Activated naive CD4-positive, alpha-beta T cell treated with Interleukin-2 at 50 U/mL for 16 hours (primary cell): ENCODE results near the gene GXYLT2.

Experiments
- DNase-seq: peaks from one replicate; pipeline ENCODE4 v3.0.0-alpha.2; 2020

The GXYLT2 gene, protein sequence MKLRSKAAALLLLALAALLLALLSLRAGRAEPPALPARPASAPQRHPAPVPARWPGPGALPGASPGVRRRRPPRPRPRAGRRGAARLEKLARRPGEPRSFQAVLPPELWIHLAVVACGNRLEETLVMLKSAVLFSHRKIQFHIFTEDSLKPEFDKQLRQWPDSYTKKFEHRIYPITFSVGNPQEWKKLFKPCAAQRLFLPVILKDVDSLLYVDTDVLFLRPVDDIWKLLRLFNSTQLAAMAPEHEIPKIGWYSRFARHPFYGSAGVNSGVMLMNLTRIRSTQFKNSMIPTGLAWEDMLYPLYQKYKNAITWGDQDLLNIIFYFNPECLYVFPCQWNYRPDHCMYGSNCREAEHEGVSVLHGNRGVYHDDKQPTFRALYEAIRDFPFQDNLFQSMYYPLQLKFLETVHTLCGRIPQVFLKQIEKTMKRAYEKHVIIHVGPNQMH

DNA sequence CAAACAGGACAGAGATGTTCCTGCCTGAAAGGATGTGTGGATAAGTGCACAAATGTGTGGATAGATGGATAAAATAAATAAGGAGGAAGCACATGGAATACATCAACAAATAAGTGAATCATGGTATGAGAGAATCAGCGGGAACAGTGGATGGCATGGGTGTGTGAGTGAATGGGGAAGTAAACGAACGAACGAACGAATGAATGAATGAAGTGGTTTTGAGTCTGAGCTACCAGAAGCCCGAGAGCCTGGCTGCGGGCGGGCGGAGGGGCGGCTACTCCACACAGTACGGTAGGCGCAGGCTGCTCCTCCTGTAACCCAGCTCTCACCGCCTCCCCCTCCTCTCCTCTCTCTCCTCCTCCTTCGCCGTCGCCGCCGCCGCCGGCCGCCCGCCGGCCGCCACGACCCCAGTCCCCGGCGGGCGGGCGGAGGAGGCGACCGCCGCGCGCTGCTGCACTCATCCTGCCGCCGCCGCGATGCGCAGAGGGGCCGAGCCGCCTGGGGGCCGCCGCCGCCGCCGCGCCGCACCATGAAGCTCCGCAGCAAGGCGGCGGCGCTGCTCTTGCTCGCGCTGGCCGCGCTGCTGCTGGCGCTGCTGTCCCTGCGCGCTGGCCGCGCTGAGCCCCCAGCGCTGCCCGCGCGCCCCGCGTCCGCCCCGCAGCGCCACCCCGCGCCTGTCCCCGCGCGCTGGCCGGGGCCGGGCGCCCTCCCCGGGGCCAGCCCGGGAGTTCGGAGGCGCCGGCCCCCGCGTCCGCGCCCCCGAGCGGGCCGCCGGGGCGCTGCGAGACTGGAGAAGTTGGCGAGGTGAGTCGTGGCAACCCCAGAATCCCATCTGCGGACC, at the start of gene GXYLT2:
Gene GXYLT2 (plus strand): TSS at position 342 of the 841 bp plus-strand sequence. CDS start 188 bp downstream, at position 530.
- peak; percentile 15 for DNase-seq

DNA sequence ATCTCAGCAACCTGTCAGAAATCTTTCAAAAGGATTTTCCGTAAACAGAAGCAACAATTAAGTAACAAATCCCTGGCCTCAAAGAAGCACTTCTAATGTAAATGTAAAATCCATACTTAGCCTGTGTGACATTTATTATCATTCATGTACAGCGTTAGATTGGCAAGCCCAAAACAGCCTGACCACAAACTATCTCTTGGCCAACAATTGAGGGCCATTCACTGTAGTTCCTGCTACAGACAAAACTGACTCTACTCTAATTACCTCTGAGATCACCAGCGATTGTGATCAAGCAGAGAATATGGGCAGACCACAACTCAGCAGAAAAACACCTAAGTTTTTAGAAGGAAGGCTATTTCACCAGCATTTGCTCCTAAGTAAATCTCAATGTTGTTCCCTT, 48.8 kb upstream of the GXYLT2 start:
- DNase-seq: no peak

DNA sequence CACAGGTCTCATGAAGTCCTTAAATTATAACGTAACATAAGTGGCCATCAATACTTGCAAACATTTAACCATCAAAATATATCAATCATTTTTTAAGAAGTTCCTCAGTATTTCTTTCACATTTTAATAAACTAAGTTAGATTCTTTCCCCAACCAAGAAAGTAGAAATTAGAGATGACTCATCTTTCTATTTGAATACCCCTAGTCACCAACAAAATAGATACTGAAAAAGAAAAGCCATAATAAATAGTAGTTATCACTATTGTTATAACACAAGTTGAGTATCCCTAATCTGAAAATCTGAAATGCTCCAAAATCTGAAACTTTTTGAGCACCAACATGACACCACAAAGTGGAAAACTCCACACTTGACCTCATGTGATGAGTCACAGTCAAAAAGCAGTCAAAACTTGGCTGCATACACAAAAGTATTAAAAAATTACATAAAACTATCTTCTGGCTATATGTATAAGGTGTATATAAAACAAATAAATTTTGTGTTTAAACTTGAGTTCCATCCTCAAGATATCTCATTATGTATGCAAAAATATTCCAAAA, 43.3 kb upstream of the GXYLT2 start:
- peak; percentile 7 for DNase-seq

DNA sequence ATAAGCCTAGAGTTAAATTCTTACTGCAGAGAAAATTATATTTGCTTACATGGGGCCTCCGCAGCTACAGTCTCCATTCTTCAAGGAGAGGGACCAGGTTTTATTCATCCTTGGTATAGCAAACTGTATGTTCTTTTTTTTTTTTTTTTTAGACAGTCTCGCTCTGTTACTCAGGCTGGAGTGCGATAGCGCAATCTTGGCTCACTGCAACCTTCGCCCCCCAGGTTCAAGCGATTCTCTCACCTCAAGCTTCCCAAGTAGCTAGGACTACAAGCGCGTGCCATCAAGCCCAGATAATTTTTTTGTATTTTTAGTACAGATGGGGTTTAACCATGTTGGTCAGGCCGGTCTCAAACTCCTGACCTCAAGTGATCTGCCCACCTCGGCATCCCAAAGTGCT, 41.7 kb upstream of the GXYLT2 start:
- no peak for DNase-seq

DNA sequence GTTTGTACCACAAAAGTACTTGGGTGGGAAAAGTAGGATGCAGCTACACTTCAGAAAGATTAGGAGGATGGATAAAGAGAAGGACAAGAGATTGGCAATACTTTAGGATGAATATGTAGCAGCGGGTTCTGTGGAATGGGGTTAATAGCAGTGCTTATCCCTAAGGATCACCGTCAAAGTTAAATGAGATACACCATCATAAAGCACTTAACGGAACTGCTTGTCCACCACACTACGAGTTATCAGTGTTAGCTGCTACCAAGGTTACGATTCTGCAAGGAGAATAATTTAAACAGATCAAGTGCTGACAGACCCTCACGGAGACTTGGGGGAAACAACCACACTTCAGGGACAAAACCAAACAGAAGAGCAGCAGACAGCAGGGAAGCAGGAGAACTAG, 40.6 kb upstream of the GXYLT2 start:
- no peak for DNase-seq

DNA sequence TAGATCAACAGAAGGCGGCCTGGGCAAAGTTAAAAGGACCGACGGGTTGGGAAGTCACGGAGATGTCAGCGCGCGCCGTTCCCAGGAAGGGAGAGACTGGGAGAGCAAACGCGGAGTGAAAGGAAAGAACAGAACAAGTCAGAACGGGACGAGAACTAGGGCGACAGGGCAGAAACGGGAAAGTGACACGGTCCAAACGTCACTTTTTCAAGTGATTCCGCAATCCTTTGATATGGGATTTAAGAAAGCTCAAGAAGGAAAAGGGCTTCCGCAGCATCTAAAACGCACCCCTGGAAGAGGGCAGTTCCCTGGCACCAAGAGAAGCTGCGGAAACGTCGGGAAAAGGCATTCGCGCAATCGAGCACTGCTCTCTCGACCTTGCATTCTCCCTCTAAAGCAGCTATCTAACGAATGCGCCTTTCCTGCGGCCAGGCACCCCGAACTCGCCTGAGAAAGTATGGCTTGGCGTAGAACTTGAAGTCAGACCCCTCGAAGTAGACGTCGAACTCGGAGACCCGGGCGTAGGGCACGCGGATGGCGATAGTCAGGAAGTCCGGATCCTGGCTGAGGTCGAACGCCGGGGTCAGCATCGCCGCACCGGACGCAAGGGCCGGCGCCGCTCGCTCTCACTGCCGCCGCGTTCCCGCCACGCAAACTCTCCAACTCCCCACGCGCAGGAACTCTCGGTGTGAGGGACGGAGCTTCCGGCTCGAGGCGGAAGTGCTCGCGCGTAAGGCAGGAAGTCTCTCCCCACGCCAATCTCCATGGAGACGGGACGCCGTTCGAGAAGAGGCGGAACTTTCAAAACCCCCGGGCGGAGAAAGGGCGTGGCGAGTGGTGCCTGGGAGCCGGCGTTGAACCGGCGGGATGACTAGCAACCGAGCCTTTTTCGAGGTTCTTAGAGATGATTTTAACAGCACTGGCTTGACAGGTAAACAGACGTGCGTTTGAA, 39.8 kb upstream of the GXYLT2 start, which contains the start of gene SHQ1:
Gene SHQ1 (minus strand): TSS at position 695 of the 952 bp plus-strand sequence. CDS start 105 bp downstream, at position 590.
- peak; percentile 96 for DNase-seq

DNA sequence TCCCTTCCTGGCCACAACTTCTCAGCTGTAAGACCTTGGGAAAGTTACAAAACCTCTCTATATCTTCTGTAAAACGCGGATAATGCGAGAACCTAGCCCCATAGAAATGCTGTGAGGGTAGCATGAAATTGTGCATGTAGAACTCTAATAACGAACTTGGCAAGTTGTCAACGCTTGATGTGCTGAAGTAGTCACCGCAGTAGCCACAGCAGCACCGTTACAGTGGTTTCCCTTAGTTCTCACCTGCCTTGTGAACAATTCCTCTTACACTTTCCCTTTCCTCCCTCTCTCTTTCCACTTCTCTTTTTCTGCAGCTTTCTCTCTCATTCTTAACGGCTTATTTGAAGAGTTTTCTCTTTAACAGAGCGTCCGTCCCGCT, 39.2 kb upstream of the GXYLT2 start:
- peak; percentile 32 for DNase-seq

DNA sequence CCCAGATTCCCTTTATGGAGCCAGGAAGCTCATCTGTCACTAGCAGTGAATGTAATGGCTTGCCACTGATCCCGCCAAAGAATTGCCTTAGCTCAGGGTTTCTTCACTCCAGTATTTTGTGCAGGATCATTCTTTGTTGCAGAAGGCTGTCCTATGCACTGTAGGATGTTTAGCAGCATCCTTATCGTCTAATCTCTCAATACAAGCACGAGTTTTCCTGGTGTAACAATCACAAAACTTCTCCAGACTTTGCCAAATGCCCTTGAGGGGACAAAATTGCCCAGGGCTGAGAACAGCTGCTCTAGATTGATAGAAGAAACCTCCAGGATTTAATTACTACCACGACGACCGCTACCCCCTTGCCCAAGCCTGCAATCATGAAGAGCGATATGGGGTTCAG, 32.8 kb upstream of the GXYLT2 start:
- no peak for DNase-seq

DNA sequence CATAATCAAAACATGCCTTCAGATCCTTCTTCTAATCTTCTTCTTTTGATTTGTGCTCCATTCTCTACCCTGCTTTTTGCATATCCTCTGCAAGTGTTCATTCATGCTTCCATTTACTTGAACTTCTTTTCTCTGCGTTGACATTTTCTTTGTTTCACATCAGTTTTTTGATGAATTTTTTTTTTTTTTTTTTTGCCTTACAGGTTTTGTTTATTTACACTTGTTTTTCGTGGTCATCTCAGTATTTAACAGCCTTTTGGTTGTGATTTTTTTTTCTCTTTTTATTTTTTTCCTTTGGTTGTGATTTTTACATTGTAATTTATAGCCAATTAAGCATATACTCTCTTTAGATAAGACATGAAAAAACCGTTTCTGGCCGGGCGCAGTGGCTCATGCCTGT, 27.8 kb upstream of the GXYLT2 start:
- no peak for DNase-seq

DNA sequence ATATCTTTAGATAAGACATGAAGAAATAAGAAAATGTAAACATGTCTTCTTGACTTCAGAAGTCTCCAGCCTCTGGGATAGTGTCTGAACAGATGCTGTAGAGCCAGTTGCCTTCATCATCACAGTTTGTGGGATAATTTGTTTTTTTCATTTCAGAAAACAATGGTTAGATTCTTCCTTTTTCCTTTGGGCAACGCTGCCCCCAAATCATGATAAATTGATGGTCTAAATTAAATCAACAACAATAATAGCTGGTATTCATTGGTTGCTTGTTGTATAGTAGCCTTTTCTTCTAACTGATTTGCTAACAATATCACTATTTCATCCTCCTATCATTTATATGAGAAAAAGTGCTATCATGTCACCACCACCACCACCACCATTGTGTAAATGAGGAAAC, 27.0 kb upstream of the GXYLT2 start:
- DNase-seq: no peak

DNA sequence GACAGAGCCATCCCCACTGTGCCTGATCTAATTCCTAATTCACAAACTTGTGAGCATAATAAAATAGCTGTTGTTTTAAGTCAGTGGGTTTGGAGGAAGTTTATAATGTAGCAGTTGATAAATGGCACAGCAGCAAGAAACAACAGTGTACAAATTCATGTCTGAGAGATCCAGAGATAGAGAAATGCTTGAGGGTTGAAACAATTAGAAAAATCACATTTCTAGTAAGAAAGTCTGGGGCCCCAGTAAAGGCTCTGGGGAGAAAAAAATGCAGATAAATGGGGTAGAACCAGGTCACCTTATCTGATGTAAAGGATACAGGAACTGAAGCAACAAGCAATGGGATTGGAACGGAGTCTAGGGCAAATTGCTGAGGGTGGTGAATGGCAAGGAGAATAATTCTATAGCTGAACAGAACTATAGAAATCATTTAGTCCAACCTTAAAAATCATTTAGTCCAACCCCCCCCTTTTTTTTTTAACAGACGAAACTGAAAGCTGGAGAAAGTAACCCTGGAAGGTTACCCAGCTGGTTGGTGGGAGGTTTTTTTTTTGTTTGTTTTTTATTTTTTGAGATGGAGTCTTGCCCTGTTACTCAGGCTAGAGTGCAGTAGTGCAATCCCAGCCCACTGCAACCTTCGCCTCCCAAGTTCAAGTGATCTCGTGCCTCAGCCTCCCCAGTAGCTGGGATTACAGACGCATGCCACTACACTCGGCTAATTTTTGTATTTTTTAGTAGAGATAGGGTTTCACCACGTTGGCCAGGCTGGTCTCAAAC, 25.3 kb upstream of the GXYLT2 start:
- DNase-seq: no peak

DNA sequence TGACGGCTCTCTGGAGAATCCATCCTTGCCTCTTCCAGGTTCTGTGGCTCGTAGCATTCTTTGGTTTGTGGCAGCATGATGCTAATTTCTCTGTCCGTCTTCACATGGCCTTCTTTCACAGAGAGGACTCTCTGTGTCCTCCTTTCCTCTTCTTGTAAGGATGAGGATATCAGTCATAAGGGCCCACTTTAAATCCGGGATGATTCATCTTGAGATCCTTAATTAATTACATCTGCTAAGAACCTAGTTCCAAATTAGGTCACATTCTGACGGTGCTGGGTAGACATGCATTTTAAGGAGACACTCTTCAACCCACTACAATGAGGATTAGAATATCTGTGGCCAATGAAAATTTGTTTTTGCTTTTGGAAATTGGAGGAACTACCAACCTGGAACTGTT, 15.7 kb upstream of the GXYLT2 start:
- no peak for DNase-seq

DNA sequence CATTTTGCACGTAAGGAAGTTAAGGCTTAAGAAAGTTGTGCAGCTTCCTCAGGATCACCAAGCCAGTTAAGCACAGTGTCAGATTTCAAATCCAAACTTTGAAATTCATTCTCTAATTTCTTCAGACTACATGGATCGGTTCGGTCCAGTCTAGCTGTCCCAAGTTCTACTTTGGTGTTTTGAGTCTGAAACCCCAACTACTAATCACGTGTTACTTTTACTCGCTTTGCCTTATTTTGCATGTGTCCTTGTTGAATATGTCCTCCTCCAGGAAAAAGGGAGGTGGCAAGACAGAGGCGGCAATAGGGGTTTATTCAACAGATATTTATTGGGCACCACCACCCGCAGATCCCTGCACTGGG, 522 bp upstream of the GXYLT2 start:
- DNase-seq: no peak

DNA sequence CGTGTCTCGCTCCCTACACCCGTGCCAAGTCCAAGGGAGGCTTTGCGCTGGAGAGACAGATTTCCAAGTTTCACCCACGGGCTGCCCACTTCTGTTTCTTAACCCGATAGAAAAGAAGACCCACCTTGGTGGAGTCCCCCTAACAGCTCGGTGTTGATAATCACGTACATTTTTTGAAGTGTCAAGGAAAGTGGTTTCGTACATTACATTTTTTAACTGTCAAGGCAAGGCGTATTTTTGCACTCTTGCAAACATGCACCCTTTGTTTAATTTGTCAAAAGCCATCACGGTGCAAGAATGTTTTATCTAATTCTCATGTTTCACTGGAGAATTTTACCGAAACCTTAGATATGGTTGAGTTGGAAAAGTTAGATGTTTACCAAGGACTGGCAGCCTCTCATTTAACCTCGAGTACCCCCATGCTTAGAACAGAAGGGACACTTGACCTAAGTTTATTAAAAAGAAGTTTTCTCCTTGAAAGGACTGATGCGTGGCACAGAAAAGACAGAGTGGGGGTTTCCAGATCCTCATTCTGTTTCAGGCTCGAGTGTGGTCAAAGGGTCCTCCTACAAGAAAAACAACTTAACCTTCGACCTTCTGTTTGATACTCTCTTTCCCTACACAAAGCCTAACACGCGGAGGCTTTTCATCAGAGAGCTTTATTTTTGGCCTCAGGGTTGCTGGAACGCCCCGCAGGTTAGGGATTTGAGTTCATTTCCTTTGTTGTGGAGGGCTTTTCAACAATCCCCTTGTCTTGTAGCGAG, 882 bp downstream of the GXYLT2 start:
- no peak for DNase-seq

DNA sequence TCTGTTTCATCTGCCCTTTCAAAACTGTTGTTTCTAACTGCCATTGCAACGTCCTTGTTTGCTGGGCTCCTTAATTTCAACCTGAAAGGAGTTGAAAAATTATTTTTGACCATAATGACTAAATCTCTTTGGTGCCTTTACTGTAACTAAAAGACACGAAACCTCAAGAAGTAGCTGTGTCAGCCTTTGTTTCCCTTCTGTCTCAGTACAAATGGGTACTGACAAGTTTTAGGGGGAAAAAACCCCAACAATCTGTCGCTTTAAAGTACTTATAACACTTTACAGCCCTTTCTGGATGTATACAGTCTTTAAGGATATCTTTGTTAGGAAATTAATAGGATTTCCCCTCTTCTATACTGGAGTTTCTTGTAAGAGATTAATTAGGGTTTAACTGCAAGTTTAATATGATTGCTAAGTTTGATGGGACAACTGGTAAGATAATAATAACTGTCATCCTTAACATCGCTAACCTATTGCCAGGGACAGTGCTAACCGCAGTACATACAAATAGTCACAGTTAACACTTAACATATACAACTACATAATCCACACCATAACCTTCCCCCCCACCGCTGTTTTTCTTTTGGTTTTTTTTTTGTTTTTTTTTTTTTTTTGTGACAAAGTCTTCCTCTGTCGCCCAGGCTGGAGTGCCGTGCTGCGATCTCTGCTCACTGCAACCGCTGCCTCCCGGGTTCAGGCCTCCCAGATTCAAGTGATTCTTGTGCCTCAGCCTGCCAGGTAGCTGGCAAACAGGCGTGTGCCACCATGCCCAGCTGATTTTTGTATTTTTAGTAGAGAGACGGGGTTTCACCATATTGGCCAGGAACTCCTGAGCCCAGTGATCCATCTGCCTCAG, 1.7 kb downstream of the GXYLT2 start:
- no peak for DNase-seq

DNA sequence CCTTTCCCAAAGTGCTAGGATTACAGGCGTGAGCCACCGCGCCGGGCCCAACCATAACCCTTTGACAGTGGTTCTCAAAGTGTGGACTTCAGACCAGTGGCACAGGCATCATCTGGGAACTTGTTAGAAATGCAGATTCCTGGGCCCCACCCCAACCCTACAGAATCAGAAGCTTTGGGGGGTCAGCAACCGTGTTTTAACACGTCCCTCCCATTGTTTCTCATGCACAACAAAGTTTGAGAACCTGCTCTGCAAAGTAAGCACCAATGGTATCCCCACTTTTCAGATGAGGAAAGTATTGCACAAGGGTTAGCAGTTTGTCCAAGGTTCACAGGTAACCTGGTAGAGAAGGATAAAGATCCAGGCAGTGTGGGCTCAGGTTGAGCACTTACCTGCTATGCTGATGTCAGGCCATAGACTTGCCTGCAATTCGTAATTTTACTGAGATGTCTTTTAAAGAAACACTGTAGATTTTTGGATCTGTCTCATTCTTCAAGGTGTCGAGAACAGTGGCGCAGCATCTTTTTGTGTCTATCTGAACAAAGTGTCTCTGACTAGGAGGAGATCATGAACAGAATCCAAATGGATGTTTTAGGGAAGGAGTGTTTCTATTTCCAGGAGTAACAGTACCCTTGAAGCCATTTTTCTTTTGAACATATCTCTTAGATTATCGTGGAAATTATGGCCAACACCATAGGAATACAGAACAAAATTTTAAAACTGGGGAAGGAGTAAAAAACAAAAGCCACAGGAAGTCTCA, 2.5 kb downstream of the GXYLT2 start:
- DNase-seq: no peak

DNA sequence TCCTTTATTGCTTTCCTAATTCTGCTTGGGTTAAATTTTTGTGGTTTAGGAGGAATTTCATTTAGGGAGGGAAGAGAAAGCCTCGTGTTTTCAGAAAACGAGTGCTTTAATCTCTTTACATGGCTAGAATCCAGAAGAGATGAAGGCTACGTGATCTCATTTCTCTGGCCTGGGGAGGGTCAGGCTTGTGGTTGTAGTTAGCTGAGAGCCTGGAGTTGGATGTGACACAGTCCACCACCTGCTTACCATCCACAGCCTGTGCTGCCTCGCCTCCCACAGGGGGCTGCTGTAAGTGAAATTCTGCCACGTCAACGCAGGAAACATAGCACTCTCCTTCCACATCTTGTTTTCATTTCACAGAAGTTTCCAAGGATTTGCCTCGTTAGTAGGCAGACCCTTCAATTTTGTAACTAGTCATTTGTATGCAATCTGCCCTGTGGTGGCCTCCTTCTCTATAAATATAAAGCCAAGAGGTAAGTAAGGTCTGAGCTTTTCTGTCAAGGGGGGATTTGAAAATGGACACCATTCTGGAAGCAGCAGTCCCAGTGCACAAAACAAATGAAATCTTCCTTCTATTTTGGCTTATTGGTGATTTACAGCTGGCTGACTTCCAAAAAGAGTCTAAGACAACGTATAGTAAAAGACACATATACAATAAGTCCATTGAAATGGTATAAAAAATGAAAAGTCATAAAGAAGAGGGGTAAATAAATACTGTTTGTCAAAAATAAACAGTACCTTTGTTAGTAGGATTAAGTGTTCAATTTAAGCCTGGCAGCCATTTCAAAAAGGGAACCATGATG, 3.4 kb downstream of the GXYLT2 start:
- DNase-seq: no peak

DNA sequence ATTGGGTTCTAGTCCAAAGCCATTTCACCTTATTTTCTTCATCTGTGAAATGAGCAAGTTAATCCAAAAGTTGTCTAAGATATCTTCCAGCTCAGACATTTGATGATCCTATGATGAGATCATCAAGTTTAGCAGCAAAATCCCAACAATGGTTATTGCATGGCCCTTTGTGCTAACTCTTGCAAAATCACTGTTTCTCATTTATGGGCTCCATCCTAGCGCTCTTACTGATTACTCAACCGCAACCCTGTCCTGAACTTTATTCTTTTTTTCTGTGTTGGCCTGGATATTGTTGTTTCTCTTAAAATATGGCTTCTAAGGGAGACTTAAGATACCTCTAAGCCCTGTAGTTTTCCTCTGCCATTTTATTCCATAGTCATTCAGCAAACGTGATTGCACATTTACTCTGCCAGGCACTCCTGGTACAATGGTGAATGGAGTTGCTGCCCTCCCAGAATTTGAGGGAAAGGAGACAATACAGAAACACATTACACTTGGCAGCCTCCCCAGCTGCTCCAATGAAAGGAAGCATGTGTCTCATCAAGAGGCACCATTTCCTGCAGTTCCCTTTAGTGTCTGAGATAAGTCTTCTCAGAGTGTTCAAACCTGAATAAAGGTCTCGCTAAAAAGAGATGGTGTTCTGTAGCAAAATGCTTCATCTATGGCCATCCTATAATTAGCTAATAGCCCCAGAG, 4.4 kb downstream of the GXYLT2 start:
- no peak for DNase-seq
